ENCODE data around the gene OR9A2.

DNA sequence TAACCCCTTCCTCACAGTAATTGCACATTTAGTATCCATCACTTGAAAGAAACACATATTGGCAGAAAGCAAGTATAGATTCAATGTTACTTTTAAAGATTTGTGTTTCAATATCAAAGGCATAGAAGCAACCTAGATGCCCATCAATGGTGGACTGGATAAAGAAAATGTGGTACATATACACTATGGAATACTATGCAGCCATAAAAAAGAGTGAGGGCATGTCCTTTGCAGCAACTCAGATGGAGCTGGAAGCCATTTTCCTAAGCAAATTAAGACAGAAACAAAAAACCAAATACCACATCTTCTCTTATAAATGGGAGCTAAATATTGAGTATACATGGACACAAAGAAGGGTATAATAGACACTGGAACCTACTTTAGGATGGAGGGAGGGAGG, 28.8 kb upstream of the OR9A2 start:
- TF ChIP-seq CTCF (IDR thresholded peaks at IDR 0.05; ENCODE audit: low read depth, low read length) = no peak
- TF ChIP-seq EZH2phosphoT487 (IDR thresholded peaks at IDR 0.05; ENCODE audit: low read depth) = no peak

Data from OCI-LY3 (cell line).